SK-N-SH (cell line): Measurements from ENCODE around the gene BBS9. TPM values are rescaled to one million over a fixed set of nuclear protein-coding genes. Genes with fewer than 3 reads are reported as not detected.

Experiments used
- CTCF ChIA-PET: fragments of 300-600, 350-600 bp; formaldehyde crosslinking; extraction: SDS; loops from one replicate; lab custom pipeline; 2021; lab: Yijun Ruan, JAX
- POLR2A ChIA-PET: fragments of 350-600 bp; sonication (Branson Sonifier 250); formaldehyde crosslinking; extraction: SDS; loops from one replicate; lab custom pipeline; 2020; ENCODE audit warnings: antibody characterized with exemption, inconsistent platforms; lab: Yijun Ruan, JAX
- DNase-seq: peaks from one replicate; pipeline ENCODE4 v3.0.0; 2012
- H2AFZ ChIP-seq: fragments of 200-600 bp; sonication (generic); 2 replicates; pipeline ENCODE4 v1.8.1; 2016; ENCODE audit warnings: antibody characterized with exemption, mild to moderate bottlenecking, low read depth
- H3F3A ChIP-seq: fragments of 200-600 bp; sonication (generic); replicated peaks from 2 replicates; pipeline ENCODE3; 2016; ENCODE audit warnings: antibody characterized with exemption, mild to moderate bottlenecking; ENCODE audit not compliant: insufficient read depth
- H3K27ac ChIP-seq, 2 experiments: fragments of 200-500 bp in 1 of 2; fragments of 200-600 bp in 1 of 2; sonication (Bioruptor generic) in 1 of 2; sonication (generic), shearing (Covaris generic) in 1 of 2; 2 replicates each; pipeline versions ENCODE4 v1.5.1 to v1.6.1; 2014 to 2016; ENCODE audit warnings: low read depth in 2 of 2, inconsistent platforms in 1 of 2, low read length in 1 of 2, mild to moderate bottlenecking in 1 of 2, mixed read lengths in 1 of 2
- H3K27me3 ChIP-seq: fragments of 200-600 bp; sonication (generic), shearing (Covaris generic); 2 replicates; pipeline ENCODE4 v1.6.1; 2016; ENCODE audit warnings: mixed run types; ENCODE audit not compliant: insufficient read depth
- H3K36me3 ChIP-seq, 2 experiments: fragments of 200-500 bp in 1 of 2; fragments of 200-600 bp in 1 of 2; sonication (Bioruptor generic) in 1 of 2; sonication (generic) in 1 of 2; replicated peaks in 1 of 2; 2 replicates each; pipeline versions ENCODE3 to v1.5.1; 2014 to 2016; ENCODE audit warnings: low read length in 1 of 2, mild to moderate bottlenecking in 1 of 2; ENCODE audit not compliant: insufficient read depth in 2 of 2, control insufficient read depth in 1 of 2
- H3K4me1 ChIP-seq, 2 experiments: fragments of 200-500 bp in 1 of 2; fragments of 200-600 bp in 1 of 2; sonication (Bioruptor generic) in 1 of 2; sonication (generic), shearing (Covaris generic) in 1 of 2; 2 replicates each; pipeline versions ENCODE4 v1.5.1 to v1.6.1; 2014 to 2016; ENCODE audit warnings: low read depth in 1 of 2, low read length in 1 of 2, mixed run types in 1 of 2; ENCODE audit not compliant: insufficient read depth in 2 of 2, control insufficient read depth in 1 of 2
- H3K4me2 ChIP-seq: fragments of 200-600 bp; sonication (generic), shearing (Covaris generic); 2 replicates; pipeline ENCODE4 v1.6.1; 2017; ENCODE audit warnings: mixed run types
- H3K4me3 ChIP-seq, 2 experiments: fragments of 200-500 bp in 1 of 2; fragments of 200-600 bp in 1 of 2; sonication (Bioruptor generic) in 1 of 2; sonication (generic), shearing (Covaris generic) in 1 of 2; 2 replicates each; pipeline versions ENCODE4 v1.5.1 to v1.8.1; 2014 to 2016; ENCODE audit warnings: low read depth in 2 of 2, inconsistent platforms in 1 of 2, low read length in 1 of 2, mild to moderate bottlenecking in 1 of 2, mixed read lengths in 1 of 2, moderate library complexity in 1 of 2
- H3K79me2 ChIP-seq: fragments of 200-600 bp; sonication (generic); 2 replicates; pipeline ENCODE4 v1.8.1; 2017; ENCODE audit warnings: mild to moderate bottlenecking; ENCODE audit not compliant: insufficient read depth
- H3K9ac ChIP-seq: fragments of 200-600 bp; sonication (generic); 2 replicates; pipeline ENCODE4 v1.6.1; 2017; ENCODE audit warnings: mixed run types
- H3K9me2 ChIP-seq: fragments of 200-600 bp; sonication (generic); 2 replicates; pipeline ENCODE4 v1.6.1; 2017; ENCODE audit warnings: mixed run types
- H3K9me3 ChIP-seq: fragments of 200-600 bp; sonication (generic); 2 replicates; pipeline ENCODE4 v1.6.1; 2017; ENCODE audit warnings: mixed run types, mild to moderate bottlenecking, moderate library complexity
- H4K20me1 ChIP-seq: fragments of 200-600 bp; sonication (generic); 2 replicates; pipeline ENCODE4 v1.6.1; 2017; ENCODE audit warnings: mild to moderate bottlenecking, mixed run types; ENCODE audit not compliant: insufficient read depth
- CHD2 ChIP-seq: fragments of 150-350 bp; IDR thresholded peaks from 2 replicates; pipeline ENCODE4 v1.6.1; 2018; ENCODE audit warnings: low read length; ENCODE audit not compliant: partially characterized antibody
- EP300 ChIP-seq, 2 experiments: IDR thresholded peaks; 2 replicates each; pipeline versions ENCODE4 v1.4.0 to v1.6.1; 2012; ENCODE audit warnings: borderline replicate concordance in 1 of 2, low read depth in 1 of 2, low read length in 1 of 2
- EZH2phosphoT487 ChIP-seq: fragments of 200-600 bp; sonication (generic); IDR thresholded peaks from 2 replicates; pipeline ENCODE4 v1.6.1; 2017; ENCODE audit warnings: low read depth, mixed run types, mild to moderate bottlenecking, antibody characterized with exemption, moderate library complexity, borderline replicate concordance
- FOXM1 ChIP-seq: IDR thresholded peaks from 2 replicates; pipeline ENCODE4 v1.4.0; 2012; ENCODE audit warnings: low read depth, mild to moderate bottlenecking
- GATA2 ChIP-seq: sonication (generic); formaldehyde crosslinking; IDR thresholded peaks from 2 replicates; pipeline ENCODE4 v1.5.0; 2020; ENCODE audit warnings: mild to moderate bottlenecking, missing genetic modification reagents
- MAX ChIP-seq: IDR thresholded peaks from 2 replicates; pipeline ENCODE4 v1.4.0; 2012; ENCODE audit warnings: low read depth
- MEF2A ChIP-seq: IDR thresholded peaks from 2 replicates; pipeline ENCODE4 v1.4.0; 2012; ENCODE audit warnings: low read depth, borderline replicate concordance
- NFIC ChIP-seq: IDR thresholded peaks from 2 replicates; pipeline ENCODE4 v1.4.0; 2012; ENCODE audit warnings: borderline replicate concordance
- PBX3 ChIP-seq: IDR thresholded peaks from 2 replicates; pipeline ENCODE4; 2012
- RCOR1 ChIP-seq: fragments of 150-350 bp; IDR thresholded peaks from 2 replicates; pipeline ENCODE4 v1.6.1; 2017; ENCODE audit warnings: antibody characterized with exemption, low read length
- REST ChIP-seq: IDR thresholded peaks from 2 replicates; pipeline ENCODE4 v1.6.1; 2012; ENCODE audit warnings: mild to moderate bottlenecking, low read depth, low read length, moderate library complexity
- RXRA ChIP-seq: IDR thresholded peaks from 2 replicates; pipeline ENCODE4 v1.4.0; 2012; ENCODE audit warnings: low read depth, mild to moderate bottlenecking, borderline replicate concordance
- SMC3 ChIP-seq: IDR thresholded peaks from 2 replicates; pipeline ENCODE4 v1.6.1; 2012; ENCODE audit warnings: low read depth, low read length, improper control_type of control experiment
- YY1 ChIP-seq: IDR thresholded peaks from 2 replicates; pipeline ENCODE4 v1.4.0; 2012; ENCODE audit warnings: low read depth, mild to moderate bottlenecking
- ZBTB33 ChIP-seq: IDR thresholded peaks from 2 replicates; pipeline ENCODE4 v1.4.0; 2012; ENCODE audit warnings: low read depth, borderline replicate concordance
- WGBS: methylation state at CpG from one replicate; pipeline ENCODE4 v1.1.6; 2017; ENCODE audit warnings: low lambda C conversion rate; 5-methylcytosine and 5-hydroxymethylcytosine counted together
- polyA plus RNA-seq, 3 experiments: library from polyadenylated mRNA; depleted of rRNA; stranded (reverse); fragments of >200 nt; gene quantifications; 2 replicates each; pipeline ENCODE4 v1.2.3, GENCODE V29; 2012

BBS9 gene
- polyA plus RNA-seq, 1 of the 3 experiments (the other 2 are of a cell fraction) = 7.5 TPM

- DNase-seq = no peak
- WGBS = 0% methylated on average over 11 of the region's 11 CpGs
- POLR2A ChIA-PET = no interaction called here
- H3K4me3 ChIP-seq = peak overlapping the region; percentile 78 to 91
- H3K27ac ChIP-seq = peak overlapping the region; percentile 71 to 93
- H3K79me2 ChIP-seq = peaks cover 11% of the 10 kb centered on the region
- H3F3A ChIP-seq = peaks cover 5% of the 10 kb centered on the region
- peaks cover 4 to 13% of the 10 kb centered on the region in 2 experiments; a peak in 2 of 4 replicates for H3K4me1 ChIP-seq
- H3K27me3 ChIP-seq = no peaks in the 10 kb centered on the region
- H3K36me3 ChIP-seq = no peaks in the 10 kb centered on the region
- CTCF ChIA-PET = interaction anchor here (0.6 to 11.0 kb wide), 5 partner anchors 9 to 335 kb away, joined by 3 to 95 read pairs (median 3); partner anchors contain the start of gene RP9
- no peak for TF ChIP-seq EZH2phosphoT487
- no peak for TF ChIP-seq RXRA
- no peak for TF ChIP-seq GATA2 (CRISPR knock-in tag)
- TF ChIP-seq MAX = no peak
- no peak for TF ChIP-seq EP300 (IDR thresholded peaks at IDR 0.05; ENCODE audit: borderline replicate concordance in 1 of 2, low read depth in 1 of 2, low read length in 1 of 2)
- TF ChIP-seq RCOR1 = no peak
- TF ChIP-seq NFIC = no peak
- TF ChIP-seq CHD2 = no peak
- H3K4me2 ChIP-seq = peak overlapping the region; percentile 71
- H3K9ac ChIP-seq = peak overlapping the region; percentile 78
- no peaks in the 10 kb centered on the region for H3K9me2 ChIP-seq
- H2AFZ ChIP-seq = peak overlapping the region; percentile 100
- no peaks in the 10 kb centered on the region for H4K20me1 ChIP-seq
- H3K9me3 ChIP-seq = no peaks in the 10 kb centered on the region
Measured at GRCh38 chr7:33129806-33130153, 416 bp downstream of the BBS9 start.

- ChIA-PET CTCF (interaction anchor here (1.2 to 11.0 kb wide), 3 partner anchors 8 to 23 kb away, joined by 3 to 95 read pairs (median 3); partner anchors contain the start of gene RP9), POLR2A (no interaction called here)
- Histone ChIP-seq H3K4me3 (peak overlapping the region; percentile 78 to 91), H3F3A (peaks cover 5% of the 10 kb centered on the region), H3K4me2 (peak overlapping the region; percentile 71), H3K9ac (peak overlapping the region; percentile 78), H3K36me3 (no peaks in the 10 kb centered on the region), H4K20me1 (no peaks in the 10 kb centered on the region), H2AFZ (peak overlapping the region; percentile 100), H3K27me3 (no peaks in the 10 kb centered on the region), H3K9me3 (no peaks in the 10 kb centered on the region), H3K9me2 (no peaks in the 10 kb centered on the region), H3K27ac (peak overlapping the region; percentile 71 to 93; a peak in 2 of 4 replicates), H3K79me2 (peaks cover 11% of the 10 kb centered on the region), H3K4me1 (peaks cover 4 to 13% of the 10 kb centered on the region in 2 experiments; a peak in 2 of 4 replicates)
- 13% methylated on average over 3 of the region's 3 CpGs for WGBS
- DNase-seq = peak; percentile 47
- TF ChIP-seq SMC3 (no peak), PBX3 (peak; percentile 26; the same call in 1 of the 2 replicates)
Measured at GRCh38 chr7:33130184-33130583, 820 bp downstream of the BBS9 start.

GRCh38 chr7:33137103-33137502 is 7.7 kb downstream of the BBS9 start:
- ChIA-PET CTCF (no interaction called here), POLR2A (no interaction called here)
- no peak overlapping the region for H3K4me3 ChIP-seq
- H4K20me1 ChIP-seq = no peaks in the 10 kb centered on the region
- H3K9me2 ChIP-seq = no peaks in the 10 kb centered on the region
- H3K36me3 ChIP-seq = no peaks in the 10 kb centered on the region
- H2AFZ ChIP-seq = no peak overlapping the region
- no peaks in the 10 kb centered on the region for H3F3A ChIP-seq
- H3K9ac ChIP-seq = no peak overlapping the region
- no peaks in the 10 kb centered on the region for H3K9me3 ChIP-seq
- H3K4me1 ChIP-seq = no peaks in the 10 kb centered on the region; a peak in 1 of 4 replicates
- H3K27ac ChIP-seq = no peak overlapping the region
- H3K79me2 ChIP-seq = peaks cover 3% of the 10 kb centered on the region; the same call in 1 of the 2 replicates
- no peaks in the 10 kb centered on the region for H3K27me3 ChIP-seq
- DNase-seq = no peak
- no peak overlapping the region for H3K4me2 ChIP-seq
- 71% methylated on average over 10 of the region's 15 CpGs for WGBS
- no peak for TF ChIP-seq FOXM1
- TF ChIP-seq YY1 = no peak
- no peak for TF ChIP-seq MEF2A
- no peak for TF ChIP-seq NFIC
- no peak for TF ChIP-seq ZBTB33
- no peak for TF ChIP-seq CHD2
- TF ChIP-seq REST = no peak
- TF ChIP-seq EZH2phosphoT487 = no peak
